H1 (cell line): Measurements from ENCODE around the gene DFFA. TPM values are rescaled to one million over a fixed set of nuclear protein-coding genes. Genes with fewer than 3 reads are reported as not detected.
A peak's percentile ranks its signal among the peaks of the same experiment; 100 is the strongest.

ENCODE experiments used
- CTCF ChIA-PET: fragments of 300-600 bp; sonication (Branson Sonifier 250); formaldehyde crosslinking; loops from one replicate; lab custom pipeline; 2021; ENCODE audit not compliant: partially characterized antibody; lab: Charles Lee
- POLR2A ChIA-PET: fragments of 300-600 bp; sonication (Branson Sonifier 250); formaldehyde crosslinking; loops from one replicate; lab custom pipeline; 2021; ENCODE audit warnings: inconsistent platforms; ENCODE audit not compliant: partially characterized antibody; lab: Charles Lee
- DNase-seq, 2 experiments: peaks; one replicate each; pipeline versions ENCODE4 v3.0.0 to v3.0.0-alpha.2; 2010 to 2022; ENCODE audit warnings: low spot score in 2 of 2, low read depth in 1 of 2, mixed read lengths in 1 of 2
- FAIRE-seq: peaks from 2 replicates; lab custom pipeline; 2011; peaks lifted over from hg19 to GRCh38; lab: Jason Lieb, UNC
- H2AFZ ChIP-seq: 2 replicates; pipeline ENCODE4 v1.8.1; 2012; ENCODE audit warnings: low read length, inconsistent platforms
- H2AK5ac ChIP-seq: 2 replicates; pipeline ENCODE4 v1.6.1; 2013; ENCODE audit warnings: low read depth, low read length
- H2BK120ac ChIP-seq: replicated peaks from 2 replicates; pipeline ENCODE3; 2013; ENCODE audit warnings: low read depth, low read length, inconsistent platforms
- H2BK12ac ChIP-seq: 2 replicates; pipeline ENCODE4 v1.6.1; 2013; ENCODE audit warnings: low read depth, low read length
- H2BK15ac ChIP-seq: 2 replicates; pipeline ENCODE4 v1.6.1; 2013; ENCODE audit warnings: low read length
- H2BK20ac ChIP-seq: 2 replicates; pipeline ENCODE4 v1.6.1; 2013; ENCODE audit warnings: low read length
- H2BK5ac ChIP-seq: 2 replicates; pipeline ENCODE4 v1.6.1; 2013; ENCODE audit warnings: low read depth, low read length
- H3K14ac ChIP-seq: 2 replicates; pipeline ENCODE4 v1.6.1; 2013; ENCODE audit warnings: inconsistent platforms; ENCODE audit not compliant: insufficient read length
- H3K18ac ChIP-seq: 2 replicates; pipeline ENCODE4 v1.6.1; 2013; ENCODE audit warnings: low read length; ENCODE audit errors: extremely low read depth
- H3K23ac ChIP-seq: 2 replicates; pipeline ENCODE4 v1.6.1; 2013; ENCODE audit warnings: inconsistent platforms; ENCODE audit not compliant: insufficient read length
- H3K23me2 ChIP-seq: 2 replicates; pipeline ENCODE4 v1.6.1; 2013; ENCODE audit warnings: low read depth, low read length
- H3K27ac ChIP-seq: 2 replicates; pipeline ENCODE4 v1.6.1; 2011; ENCODE audit warnings: low read depth, low read length, inconsistent platforms
- H3K27me3 ChIP-seq, 4 experiments: replicated peaks in 1 of 4; 1 replicate in 1 of 4; 2 replicates in 3 of 4; pipeline versions ENCODE4 v1.6.1 to v1.8.1; 2011 to 2013; ENCODE audit warnings: low read length in 3 of 4, mild to moderate bottlenecking in 3 of 4, inconsistent platforms in 2 of 4, mixed read lengths in 2 of 4, moderate library complexity in 1 of 4; ENCODE audit not compliant: control insufficient read depth in 3 of 4, insufficient read depth in 3 of 4; ENCODE audit errors: extremely low read depth in 1 of 4
- H3K36me3 ChIP-seq, 4 experiments: 2 replicates each; pipeline versions ENCODE4 v1.6.1 to v1.8.1; 2011 to 2013; ENCODE audit warnings: mild to moderate bottlenecking in 4 of 4, low read length in 3 of 4, moderate library complexity in 2 of 4, control low read depth in 1 of 4, inconsistent platforms in 1 of 4; ENCODE audit not compliant: insufficient read depth in 4 of 4, control insufficient read depth in 2 of 4
- H3K4ac ChIP-seq: replicated peaks from 2 replicates; pipeline ENCODE3; 2013; ENCODE audit warnings: low read length, low read depth, mixed read lengths, inconsistent platforms; ENCODE audit not compliant: insufficient read length
- H3K4me1 ChIP-seq, 4 experiments: replicated peaks in 1 of 4; 1 replicate in 1 of 4; 2 replicates in 3 of 4; pipeline versions ENCODE4 v1.6.1 to v1.8.1; 2011 to 2013; ENCODE audit warnings: low read length in 3 of 4, inconsistent platforms in 2 of 4, mixed read lengths in 1 of 4; ENCODE audit not compliant: insufficient read depth in 4 of 4, control insufficient read depth in 3 of 4
- H3K4me2 ChIP-seq, 2 experiments: 2 replicates each; pipeline versions ENCODE4 v1.6.1 to v1.8.1; 2011 to 2013; ENCODE audit warnings: low read depth in 2 of 2, low read length in 2 of 2, control low read depth in 1 of 2, inconsistent platforms in 1 of 2, mild to moderate bottlenecking in 1 of 2; ENCODE audit not compliant: insufficient read depth in 1 of 2
- H3K4me3 ChIP-seq, 4 experiments: fragments of 200-600, 300-600 bp in 1 of 4; sonication (generic), shearing (Covaris generic), sonication (Bioruptor Twin) in 1 of 4; 2 replicates each; pipeline versions ENCODE4 v1.5.1 to v1.8.1; 2011 to 2016; ENCODE audit warnings: low read length in 4 of 4, low read depth in 3 of 4, control low read depth in 2 of 4, inconsistent platforms in 2 of 4, mild to moderate bottlenecking in 2 of 4, mixed read lengths in 1 of 4, moderate library complexity in 1 of 4; ENCODE audit not compliant: insufficient read depth in 2 of 4; ENCODE audit errors: extremely low read depth in 1 of 4
- H3K56ac ChIP-seq: replicated peaks from 2 replicates; pipeline ENCODE3; 2013; ENCODE audit warnings: low read depth, mild to moderate bottlenecking, mixed read lengths, low read length, inconsistent platforms; ENCODE audit not compliant: insufficient read length
- H3K79me1 ChIP-seq: 2 replicates; pipeline ENCODE4 v1.6.1; 2013; ENCODE audit warnings: low read depth, low read length, control low read depth
- H3K79me2 ChIP-seq, 2 experiments: 2 replicates each; pipeline versions ENCODE4 v1.6.1 to v1.8.1; 2012 to 2013; ENCODE audit warnings: low read length in 2 of 2, mild to moderate bottlenecking in 2 of 2, inconsistent platforms in 1 of 2; ENCODE audit not compliant: insufficient read depth in 2 of 2, control insufficient read depth in 1 of 2
- H3K9ac ChIP-seq, 4 experiments: replicated peaks in 1 of 4; 1 replicate in 1 of 4; 2 replicates in 3 of 4; pipeline versions ENCODE4 v1.6.1 to v1.8.1; 2011 to 2013; ENCODE audit warnings: low read depth in 3 of 4, low read length in 3 of 4, control low read depth in 2 of 4, mild to moderate bottlenecking in 2 of 4, moderate library complexity in 2 of 4, inconsistent platforms in 1 of 4; ENCODE audit errors: extremely low read depth in 1 of 4
- H3K9me3 ChIP-seq, 2 experiments: 2 replicates each; pipeline versions ENCODE4 v1.6.1 to v1.8.1; 2012 to 2013; ENCODE audit warnings: mild to moderate bottlenecking in 2 of 2, moderate library complexity in 2 of 2, control low read depth in 1 of 2, inconsistent platforms in 1 of 2, low read depth in 1 of 2, low read length in 1 of 2, mixed read lengths in 1 of 2; ENCODE audit not compliant: insufficient read depth in 2 of 2
- H4K20me1 ChIP-seq, 2 experiments: replicated peaks in 1 of 2; 2 replicates each; pipeline versions ENCODE3 to v1.8.1; 2011 to 2013; ENCODE audit warnings: inconsistent platforms in 2 of 2, low read length in 2 of 2, mild to moderate bottlenecking in 1 of 2; ENCODE audit not compliant: insufficient read depth in 2 of 2, control insufficient read depth in 1 of 2
- H4K5ac ChIP-seq: 2 replicates; pipeline ENCODE4 v1.6.1; 2013; ENCODE audit warnings: low read length, low read depth, mixed read lengths, inconsistent platforms; ENCODE audit not compliant: insufficient read length
- H4K8ac ChIP-seq: 2 replicates; pipeline ENCODE4 v1.8.0; 2013; ENCODE audit warnings: mild to moderate bottlenecking, moderate library complexity, low read length, inconsistent platforms; ENCODE audit not compliant: insufficient read depth; ENCODE audit errors: extremely low read depth
- H4K91ac ChIP-seq: replicated peaks from 2 replicates; pipeline ENCODE3; 2013; ENCODE audit warnings: low read length, mixed read lengths, inconsistent platforms; ENCODE audit not compliant: insufficient read length
- ASH2L ChIP-seq: fragments of 200-600, 300-600 bp; sonication (generic); IDR thresholded peaks from one replicate; pipeline ENCODE4 v1.7.1; 2017; ENCODE audit warnings: low read length
- ATF3 ChIP-seq: IDR thresholded peaks from 2 replicates; pipeline ENCODE4 v1.6.1; 2011; ENCODE audit warnings: low read depth, mild to moderate bottlenecking, low read length; ENCODE audit not compliant: insufficient read depth
- CTCF ChIP-seq, 3 experiments: IDR thresholded peaks; 1 replicate in 2 of 3; 2 replicates in 1 of 3; pipeline versions ENCODE4 v1.5.1 to v1.6.1; 2011; ENCODE audit warnings: low read length in 3 of 3, mild to moderate bottlenecking in 3 of 3, inconsistent platforms in 2 of 3, low read depth in 1 of 3, moderate library complexity in 1 of 3; ENCODE audit not compliant: insufficient read depth in 1 of 3; ENCODE audit errors: control extremely low read depth in 1 of 3
- GABPA ChIP-seq: IDR thresholded peaks from 2 replicates; pipeline ENCODE4 v1.6.1; 2011; ENCODE audit warnings: mild to moderate bottlenecking, low read length, moderate library complexity, borderline replicate concordance; ENCODE audit not compliant: insufficient read depth
- RAD21 ChIP-seq, 2 experiments: IDR thresholded peaks in 1 of 2; conservative IDR thresholded peaks in 1 of 2; 2 replicates each; pipeline ENCODE4 v1.6.1; 2011; ENCODE audit warnings: low read depth in 2 of 2, low read length in 2 of 2, improper control_type of control experiment in 1 of 2, inconsistent platforms in 1 of 2, mild to moderate bottlenecking in 1 of 2, moderate library complexity in 1 of 2
- SRF ChIP-seq: IDR thresholded peaks from 2 replicates; pipeline ENCODE4 v1.6.1; 2011; ENCODE audit warnings: mild to moderate bottlenecking, low read depth, low read length, moderate library complexity
- TAF7 ChIP-seq: optimal IDR thresholded peaks from 2 replicates; pipeline ENCODE3; 2011; ENCODE audit warnings: low read depth, mild to moderate bottlenecking, inconsistent platforms, low read length, moderate library complexity, borderline replicate concordance
- WGBS, 2 experiments: shearing (Covaris generic) in 1 of 2; methylation state at CpG; one replicate each; pipeline versions ENCODE4 v1.1.6 to v1.1.7; 2013 to 2015; ENCODE audit warnings: low lambda C conversion rate in 2 of 2, mixed read lengths in 2 of 2, inconsistent platforms in 1 of 2, low coverage in 1 of 2, missing lambda C conversion rate in 1 of 2; ENCODE audit not compliant: insufficient replicate concordance in 2 of 2, insufficient coverage in 1 of 2, insufficient read length in 1 of 2; ENCODE audit errors: extremely low coverage in 1 of 2, missing lambda C conversion rate in 1 of 2; 5-methylcytosine and 5-hydroxymethylcytosine counted together
- polyA plus RNA-seq, 7 experiments: library from polyadenylated mRNA; depleted of rRNA in 3 of 7; stranded (reverse) in 5 of 7; unstranded in 2 of 7; fragments of >200 nt in 5 of 7; fragments of 200-250 nt in 2 of 7; gene quantifications; 1 replicate in 5 of 7; 2 replicates in 1 of 7; 4 replicates in 1 of 7; pipeline versions ENCODE4 v1.2.1 to v1.2.3, GENCODE V29; 2011 to 2013; ENCODE audit warnings: missing spikeins in 2 of 7, mixed read lengths in 2 of 7
- total RNA-seq: library from RNA; stranded (reverse); fragmentation: NEBNext Ultra II Directional; extraction: Animal tissue kit (Norgen Biotek cat#: 25700); gene quantifications from 2 replicates; pipeline ENCODE4 v1.2.1, GENCODE V29; 2021

DFFA gene
- total and polyA plus RNA-seq, 2 of the 8 experiments (the other 6 are each of a cell fraction or from before 2014, with no cell fraction given), result 34.3 to 79.9 TPM

GRCh38 chr1:10494754-10495474 lies 22.6 kb upstream of the DFFA start:
- peaks cover 0 to 4% (median 0%) of the 10 kb centered on the region in 4 experiments; a peak in 1 of 8 replicates for H3K36me3 ChIP-seq
- no peak overlapping the region for H4K5ac ChIP-seq
- WGBS, 2 experiments, result 48% methylated on average over 15 of the region's 15 CpGs; no CpG with 5 or more reads in 1 of the 2 experiments
- FAIRE-seq (no peak), DNase-seq (peak in 1 of 2 experiments; percentile 98)
- no peak overlapping the region for H3K4me3 ChIP-seq
- no peak overlapping the region for H3K9ac ChIP-seq
- no peak overlapping the region for H2BK15ac ChIP-seq
- H3K79me2 ChIP-seq, result peaks cover 0 to 38% of the 10 kb centered on the region in 2 experiments; a peak in 2 of 4 replicates
- no peak overlapping the region for H3K27ac ChIP-seq
- no peak overlapping the region for H3K23ac ChIP-seq
- no peaks in the 10 kb centered on the region for H3K9me3 ChIP-seq
- CTCF ChIA-PET, result interaction anchor here (0.6 to 8.5 kb wide), 35 partner anchors 9 to 709 kb away, joined by 3 to 132 read pairs (median 3); partner anchors contain the start of genes CENPS, CORT and PEX14
- no peak overlapping the region for H2AK5ac ChIP-seq
- no peak overlapping the region for H3K4me2 ChIP-seq
- no peak overlapping the region for H3K4ac ChIP-seq
- peak; percentile 85 for TF ChIP-seq RAD21 (IDR thresholded peaks at IDR 0.05 in 1 of 2, conservative IDR thresholded peaks at IDR 0.05 in 1 of 2; ENCODE audit: low read depth in 2 of 2, low read length in 2 of 2)
- TF ChIP-seq SRF, result no peak
- TF ChIP-seq ASH2L, result peak; percentile 29
- no peak for TF ChIP-seq ATF3
- TF ChIP-seq CTCF (IDR thresholded peaks at IDR 0.05; ENCODE audit: control extremely low read depth in 1 of 3, insufficient read depth in 1 of 3, low read depth in 1 of 3, low read length in 3 of 3), result peak; percentile 82 to 92 (median 91)
- TF ChIP-seq TAF7, result no peak
- peak; percentile 70; the same call in 1 of the 2 replicates for TF ChIP-seq GABPA
- no peak overlapping the region for H2BK5ac ChIP-seq
- H4K91ac ChIP-seq, result no peak overlapping the region
- H3K4me1 ChIP-seq, result peaks cover 4 to 6% (median 5%) of the 10 kb centered on the region in 4 experiments; a peak in 5 of 7 replicates
- no peaks in the 10 kb centered on the region for H3K23me2 ChIP-seq
- no peak overlapping the region for H3K18ac ChIP-seq
- H2BK12ac ChIP-seq, result no peak overlapping the region
- H3K79me1 ChIP-seq, result peaks cover 6% of the 10 kb centered on the region; the same call in 1 of the 2 replicates
- H3K56ac ChIP-seq, result no peak overlapping the region
- POLR2A ChIA-PET, result interaction anchor here (1.1 to 2.3 kb wide), 2 partner anchors 20 to 86 kb away, joined by 3 to 8 read pairs; partner anchors contain the start of gene PEX14
- peaks cover 4 to 7% of the 10 kb centered on the region in 2 experiments for H4K20me1 ChIP-seq
- no peak overlapping the region for H4K8ac ChIP-seq
- no peak overlapping the region for H2AFZ ChIP-seq
- no peak overlapping the region for H2BK20ac ChIP-seq
- H3K27me3 ChIP-seq, result no peaks in the 10 kb centered on the region
- no peak overlapping the region for H3K14ac ChIP-seq
- no peak overlapping the region for H2BK120ac ChIP-seq
